Aorta (tissue), 5 donors: Measurements from ENCODE around the gene ITPR3. TPM values are rescaled to one million over a fixed set of nuclear protein-coding genes. Genes with fewer than 3 reads are reported as not detected.

ENCODE experiments used
- ATAC-seq: fragments of 200-7000 bp; cut with Tn5 transposase; one replicate; pipeline ENCODE4 v1.9.1; 2022; ENCODE audit warnings: moderate library complexity; ENCODE audit not compliant: low FRiP score
- DNase-seq, 2 donors: peaks; one replicate each; pipeline ENCODE4 v3.0.0-alpha.2; 2020
- H3K27ac ChIP-seq, 2 donors: one replicate each; pipeline ENCODE4 v1.5.1; 2013; ENCODE audit warnings: low read length in 2 of 2, mild to moderate bottlenecking in 2 of 2, moderate library complexity in 2 of 2, control low read depth in 1 of 2, inconsistent platforms in 1 of 2, low read depth in 1 of 2
- H3K27me3 ChIP-seq, 2 donors: one replicate each; pipeline ENCODE4 v1.6.1; 2013; ENCODE audit warnings: control low read depth in 1 of 2, low read length in 1 of 2, mild to moderate bottlenecking in 1 of 2, moderate library complexity in 1 of 2; ENCODE audit not compliant: insufficient read depth in 2 of 2, control insufficient read depth in 1 of 2
- H3K36me3 ChIP-seq, 2 donors: one replicate each; pipeline ENCODE4 v1.6.1; 2013; ENCODE audit warnings: control low read depth in 1 of 2, low read length in 1 of 2, mild to moderate bottlenecking in 1 of 2; ENCODE audit not compliant: insufficient read depth in 2 of 2, control insufficient read depth in 1 of 2
- H3K4me1 ChIP-seq, 2 donors: one replicate each; pipeline ENCODE4 v1.6.1; 2013; ENCODE audit warnings: low read length in 2 of 2, control low read depth in 1 of 2, mild to moderate bottlenecking in 1 of 2, moderate library complexity in 1 of 2; ENCODE audit not compliant: insufficient read depth in 2 of 2, control insufficient read depth in 1 of 2
- H3K4me3 ChIP-seq, 2 donors: one replicate each; pipeline ENCODE4 v1.5.1; 2013; ENCODE audit warnings: low read length in 2 of 2, control low read depth in 1 of 2, mild to moderate bottlenecking in 1 of 2
- H3K9me3 ChIP-seq: one replicate; pipeline ENCODE4 v1.6.1; 2013; ENCODE audit warnings: mild to moderate bottlenecking, low read length; ENCODE audit not compliant: control insufficient read depth
- WGBS, 2 donors: extraction: QIAGEN DNeasy Blood & Tissue Kit; methylation state at CpG; one replicate each; pipeline ENCODE4 v1.1.7; 2013; 5-methylcytosine and 5-hydroxymethylcytosine counted together
- intact Hi-C, 2 donors: fragments of 100-400 bp; cut with DNase I; formaldehyde crosslinking; loops; one replicate each; pipeline versions ENCODE4 v1.14.2 to v1.15.0; 2022
- polyA plus RNA-seq, 2 donors: library from polyadenylated mRNA; stranded (reverse); fragments of 200-250 nt; gene quantifications; one replicate each; pipeline ENCODE4 v1.2.3, GENCODE V29; 2013
- total RNA-seq, 2 donors: library from RNA; stranded (reverse); fragmentation: NEBNext Ultra II Directional; extraction: Animal tissue kit (Norgen Biotek cat#: 25700); gene quantifications; one replicate each; pipeline ENCODE4 v1.2.1, GENCODE V29; 2021
- donor health status: healthy with polysubstance abuse.
- donor health status: Bipolar disorder and iron deficiency.
- donor health status: DM: no; HTN: no; CAD: no.
- donor health status: DM: no; HTN: no; CAD: no.
- donor health status: DM: yes; HTN: yes; CAD: no.

The ITPR3 gene
- total and polyA plus RNA-seq, 4 donors, result 4.6 to 28.8 (median 9.5) TPM

DNA sequence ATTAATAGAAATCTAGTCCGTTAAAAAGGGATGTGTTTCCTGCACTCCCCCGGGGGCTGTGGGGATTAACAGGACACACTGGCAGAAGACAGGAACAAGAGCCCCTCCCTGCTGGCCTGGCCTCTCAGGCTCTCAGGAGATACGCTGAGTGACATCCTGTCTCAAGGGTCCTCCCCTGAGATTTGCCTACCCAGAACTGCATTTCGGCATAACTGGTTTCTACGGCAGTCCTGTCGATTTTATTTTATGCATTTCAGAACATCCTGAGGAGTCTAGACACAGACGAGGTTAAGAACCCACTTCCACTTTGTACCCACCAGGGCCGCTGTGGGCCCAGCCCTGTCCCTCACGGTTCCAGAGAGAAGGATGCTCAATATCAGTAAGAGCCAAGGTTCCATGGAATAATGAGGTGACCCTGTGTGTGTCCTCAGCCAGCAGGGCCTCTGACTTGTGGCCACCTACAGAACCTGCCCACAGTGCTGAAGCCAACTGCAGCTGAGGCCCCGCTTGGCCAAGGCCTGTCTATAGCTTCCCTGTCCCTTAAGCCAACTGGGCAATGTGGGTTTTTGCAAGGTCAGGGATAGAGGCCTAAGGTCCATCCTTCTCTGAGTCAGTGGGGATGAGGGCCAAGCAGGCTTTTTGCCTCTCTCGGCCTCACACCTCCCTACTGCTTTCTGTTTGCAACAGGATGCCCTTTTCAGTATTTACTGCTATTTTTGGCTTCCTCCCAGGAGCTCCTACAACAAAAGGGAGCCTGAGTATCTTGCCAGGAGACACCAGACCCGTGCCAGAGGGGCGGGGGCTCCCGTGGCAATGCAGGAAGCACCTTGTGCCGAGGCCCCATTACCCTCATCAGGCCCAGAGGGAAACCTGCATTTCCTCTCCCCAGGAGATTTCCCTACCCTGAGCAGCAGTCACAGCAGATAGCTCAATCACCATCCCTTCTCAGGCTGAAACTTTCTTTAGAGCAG is 75.7 kb downstream of the ITPR3 start:
- DNase-seq (peak in 1 of 2 donors; percentile 53), ATAC-seq (peak; percentile 50)
- WGBS, 2 donors, result 61 to 69% methylated on average over 15 of the region's 15 CpGs
- intact Hi-C loops, result no loop called here
- Histone ChIP-seq H3K27me3 (no peaks in the 10 kb centered on the region), H3K4me1 (no peaks in the 10 kb centered on the region), H3K4me3 (no peak overlapping the region), H3K9me3 (no peaks in the 10 kb centered on the region), H3K27ac (no peak overlapping the region), H3K36me3 (no peaks in the 10 kb centered on the region)

GRCh38 chr6:33697845-33698244 is 76.7 kb downstream of the ITPR3 start:
- H3K4me1 ChIP-seq, result no peaks in the 10 kb centered on the region
- intact Hi-C loops, result no loop called here
- WGBS, 2 donors, result 95 to 98% methylated on average over 10 of the region's 10 CpGs
- H3K27ac ChIP-seq, result no peak overlapping the region
- H3K27me3 ChIP-seq, result no peaks in the 10 kb centered on the region
- no peak for ATAC-seq
- no peak overlapping the region for H3K4me3 ChIP-seq
- DNase-seq, result peak in 1 of 2 donors; percentile 34
- H3K9me3 ChIP-seq, result no peaks in the 10 kb centered on the region
- H3K36me3 ChIP-seq, result no peaks in the 10 kb centered on the region

DNA sequence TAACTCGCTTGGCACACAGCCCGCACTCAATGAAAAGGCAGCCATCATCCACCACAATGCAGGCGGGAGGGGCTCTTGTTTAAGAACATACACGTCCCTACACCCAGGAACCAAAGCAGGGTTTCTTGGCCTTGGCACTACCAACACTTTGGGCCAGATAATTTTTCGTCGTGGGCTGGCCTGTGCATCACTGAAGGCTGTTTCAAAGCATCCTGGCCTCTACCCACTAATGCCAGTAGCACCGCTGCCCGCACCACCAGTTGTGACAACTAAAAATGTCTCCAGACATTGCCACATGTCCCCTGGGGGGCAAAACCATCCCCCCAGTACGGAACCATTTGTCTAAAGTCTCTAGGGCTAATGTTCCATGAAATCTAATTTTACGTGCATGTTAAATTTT is 77.4 kb downstream of the ITPR3 start:
- Histone ChIP-seq H3K36me3 (no peaks in the 10 kb centered on the region), H3K9me3 (no peaks in the 10 kb centered on the region), H3K27ac (no peak overlapping the region), H3K4me3 (no peak overlapping the region), H3K27me3 (no peaks in the 10 kb centered on the region), H3K4me1 (no peaks in the 10 kb centered on the region)
- ATAC-seq (no peak), DNase-seq (peak in 1 of 2 donors; percentile 9)
- WGBS, 2 donors, result 90 to 92% methylated on average over 10 of the region's 10 CpGs
- intact Hi-C loops, result no loop called here

- Histone ChIP-seq H3K36me3 (no peaks in the 10 kb centered on the region), H3K27me3 (no peaks in the 10 kb centered on the region), H3K4me1 (no peaks in the 10 kb centered on the region), H3K4me3 (no peak overlapping the region), H3K27ac (no peak overlapping the region), H3K9me3 (no peaks in the 10 kb centered on the region)
- ATAC-seq, result no peak
- 87 to 92% methylated on average over 8 of the region's 8 CpGs for WGBS, 2 donors
- intact Hi-C loops, result no loop called here
- no peak for DNase-seq
Observed at GRCh38 chr6:33699131-33699530, 78.0 kb downstream of the ITPR3 start.

GRCh38 chr6:33699739-33700138 is 78.6 kb downstream of the ITPR3 start:
- H3K4me3 ChIP-seq, result no peak overlapping the region
- intact Hi-C loops, result loop anchor here in 1 of 2 donors (2.0 kb wide), 1 partner anchor 113 kb away; no protein-coding TSS in a partner anchor
- 90 to 92% methylated on average over 5 of the region's 5 CpGs for WGBS, 2 donors
- no peaks in the 10 kb centered on the region for H3K4me1 ChIP-seq
- DNase-seq, result no peak
- no peaks in the 10 kb centered on the region for H3K36me3 ChIP-seq
- H3K27ac ChIP-seq, result no peak overlapping the region
- no peaks in the 10 kb centered on the region for H3K9me3 ChIP-seq
- no peaks in the 10 kb centered on the region for H3K27me3 ChIP-seq
- no peak for ATAC-seq

DNA sequence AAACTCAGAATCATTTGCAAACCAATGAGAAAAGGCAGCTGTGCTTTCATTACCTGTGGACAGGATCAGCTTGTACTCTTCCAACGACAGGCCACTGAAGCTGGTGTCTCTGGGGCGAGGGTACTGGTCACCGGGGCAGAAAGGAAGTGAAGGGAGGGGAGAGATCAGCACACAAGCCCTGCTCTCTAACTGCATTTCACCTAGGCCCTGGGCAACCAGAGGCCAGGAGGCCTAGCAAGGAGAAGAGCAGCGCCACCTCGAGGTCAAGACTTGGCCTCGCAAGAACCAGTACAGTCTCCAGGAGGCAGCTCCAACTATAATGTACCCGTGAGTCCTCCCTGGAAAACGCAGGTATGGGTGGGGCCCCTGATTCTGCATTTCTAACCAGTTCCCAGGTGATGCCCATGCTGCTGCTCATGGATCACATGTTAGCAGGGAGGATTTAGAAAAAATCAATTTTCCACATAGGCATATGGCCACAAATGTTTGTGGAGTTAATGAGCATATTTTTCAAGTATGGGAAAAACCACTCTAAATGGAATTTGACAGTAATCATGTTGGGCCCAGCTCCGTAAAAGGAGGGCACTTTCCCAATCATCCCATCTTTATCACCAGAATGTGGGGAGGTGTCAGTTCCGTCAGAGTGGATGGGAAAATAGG is 79.4 kb downstream of the ITPR3 start:
- H3K27ac ChIP-seq, result no peak overlapping the region
- DNase-seq (peak; percentile 71 to 83), ATAC-seq (peak; percentile 40)
- 60 to 67% methylated on average over 10 of the region's 10 CpGs for WGBS, 2 donors
- no peaks in the 10 kb centered on the region for H3K9me3 ChIP-seq
- H3K4me3 ChIP-seq, result no peak overlapping the region
- no peaks in the 10 kb centered on the region for H3K27me3 ChIP-seq
- H3K36me3 ChIP-seq, result no peaks in the 10 kb centered on the region
- no peaks in the 10 kb centered on the region for H3K4me1 ChIP-seq
- intact Hi-C loops, result loop anchor here in 1 of 2 donors (2.0 kb wide), 1 partner anchor 114 kb away; no protein-coding TSS in a partner anchor

DNA sequence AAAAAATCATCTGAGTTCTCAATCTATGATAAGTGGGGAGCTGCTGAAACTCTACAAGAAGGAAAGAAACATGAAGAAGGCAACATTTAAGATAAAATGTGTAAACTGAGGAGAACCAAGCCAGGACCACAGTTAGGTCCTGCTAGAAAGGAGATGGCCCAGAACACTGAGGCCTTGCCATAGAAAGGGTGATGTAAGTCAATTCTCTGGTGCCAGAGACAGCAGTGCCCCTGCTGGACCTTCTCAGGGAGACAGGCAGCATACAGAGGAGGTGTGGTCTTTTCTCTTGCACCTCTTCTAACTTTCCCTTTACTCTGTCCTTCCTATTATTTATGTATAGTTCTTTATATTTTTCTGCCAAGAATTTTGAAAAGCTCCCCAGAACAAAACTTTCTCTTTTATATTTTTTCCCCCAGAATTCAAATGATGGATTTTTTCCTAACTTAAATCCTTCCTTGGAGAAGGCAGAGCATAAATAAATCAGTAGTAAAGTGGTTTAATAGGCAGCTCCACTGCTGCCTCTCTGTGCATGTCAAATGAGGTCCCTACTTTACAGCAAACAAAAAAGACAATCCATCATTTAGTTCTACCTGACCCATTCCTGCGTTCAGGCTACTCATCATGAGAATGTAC is 81.3 kb downstream of the ITPR3 start:
- no peaks in the 10 kb centered on the region for H3K36me3 ChIP-seq
- DNase-seq (no peak), ATAC-seq (no peak)
- 85 to 92% methylated on average over 1 of the region's 1 CpG for WGBS, 2 donors
- no peak overlapping the region for H3K27ac ChIP-seq
- no peaks in the 10 kb centered on the region for H3K27me3 ChIP-seq
- no peak overlapping the region for H3K4me3 ChIP-seq
- H3K9me3 ChIP-seq, result no peaks in the 10 kb centered on the region
- intact Hi-C loops, result no loop called here
- no peaks in the 10 kb centered on the region for H3K4me1 ChIP-seq

- WGBS, 2 donors, result 85 to 93% methylated on average over 11 of the region's 11 CpGs
- H3K9me3 ChIP-seq, result no peaks in the 10 kb centered on the region
- ATAC-seq (no peak), DNase-seq (no peak)
- intact Hi-C loops, result no loop called here
- H3K4me1 ChIP-seq, result no peaks in the 10 kb centered on the region
- no peaks in the 10 kb centered on the region for H3K27me3 ChIP-seq
- H3K36me3 ChIP-seq, result no peaks in the 10 kb centered on the region
- no peak overlapping the region for H3K27ac ChIP-seq
- H3K4me3 ChIP-seq, result no peak overlapping the region
Observed at GRCh38 chr6:33704215-33705066, 83.3 kb downstream of the ITPR3 start.
